GM12878 (cell line): ENCODE measurements around the gene C6orf62. TPM values are rescaled to one million over a fixed set of nuclear protein-coding genes. Genes with fewer than 3 reads are reported as not detected.

Experiments
- CHD1 ChIP-seq: IDR thresholded peaks from 2 replicates; pipeline ENCODE4 v1.6.1; 2012; ENCODE audit warnings: low read depth, low read length, improper control_type of control experiment
- CHD2 ChIP-seq: IDR thresholded peaks from 2 replicates; pipeline ENCODE4 v1.6.1; 2011; ENCODE audit warnings: low read depth, low read length, improper control_type of control experiment, borderline replicate concordance
- CREB1 ChIP-seq: IDR thresholded peaks from 2 replicates; pipeline ENCODE4 v1.6.1; 2012; ENCODE audit warnings: low read depth, mild to moderate bottlenecking, inconsistent platforms
- EZH2 ChIP-seq: IDR thresholded peaks from 2 replicates; pipeline ENCODE4 v1.6.1; 2012; ENCODE audit warnings: low read depth, mild to moderate bottlenecking, control low read depth, inconsistent platforms, low read length, borderline replicate concordance; ENCODE audit not compliant: control insufficient read depth
- HCFC1 ChIP-seq: fragments of 150-350 bp; IDR thresholded peaks from 2 replicates; pipeline ENCODE4 v1.6.1; 2014; ENCODE audit warnings: low read length
- HDAC6 ChIP-seq: fragments of 200-600 bp; sonication (generic); IDR thresholded peaks from one replicate; pipeline ENCODE4 v1.8.0; 2017; ENCODE audit warnings: antibody characterized with exemption; ENCODE audit not compliant: unreplicated experiment
- IKZF2 ChIP-seq, 2 experiments: fragments of 450-650 bp; IDR thresholded peaks; 2 replicates each; pipeline ENCODE4 v1.6.1; 2017; ENCODE audit warnings: mild to moderate bottlenecking in 2 of 2, moderate library complexity in 2 of 2
- IRF3 ChIP-seq: fragments of 450-650 bp; IDR thresholded peaks from 2 replicates; pipeline ENCODE4 v1.6.1; 2014; ENCODE audit warnings: mild to moderate bottlenecking
- MEF2B ChIP-seq: fragments of 450-650 bp; IDR thresholded peaks from 2 replicates; pipeline ENCODE4 v1.6.1; 2018; ENCODE audit warnings: mild to moderate bottlenecking, moderate library complexity; ENCODE audit not compliant: partially characterized antibody, poor library complexity, severe bottlenecking
- MXI1 ChIP-seq: fragments of 150-350 bp; IDR thresholded peaks from 2 replicates; pipeline ENCODE4 v1.6.1; 2011; ENCODE audit warnings: low read depth, mild to moderate bottlenecking, inconsistent platforms, low read length, improper control_type of control experiment
- MYB ChIP-seq: fragments of 150-350 bp; IDR thresholded peaks from 2 replicates; pipeline ENCODE4 v1.6.1; 2014; ENCODE audit warnings: mild to moderate bottlenecking, low read depth, low read length, borderline replicate concordance
- MYC ChIP-seq: IDR thresholded peaks from 2 replicates; pipeline ENCODE4 v1.6.1; 2011; ENCODE audit warnings: mild to moderate bottlenecking, low read length, moderate library complexity, inconsistent platforms; ENCODE audit not compliant: insufficient read depth, insufficient replicate concordance, insufficient read length, severe bottlenecking
- NBN ChIP-seq: fragments of 450-650 bp; IDR thresholded peaks from 2 replicates; pipeline ENCODE4 v1.6.1; 2016
- NKRF ChIP-seq: fragments of 450-650 bp; conservative IDR thresholded peaks from 2 replicates; pipeline ENCODE4 v1.6.1; 2017; ENCODE audit warnings: mild to moderate bottlenecking, moderate library complexity
- NR2C1 ChIP-seq: fragments of 450-650 bp; IDR thresholded peaks from 2 replicates; pipeline ENCODE4 v1.6.1; 2017; ENCODE audit warnings: antibody characterized with exemption, mild to moderate bottlenecking, moderate library complexity
- NRF1 ChIP-seq: conservative IDR thresholded peaks from 2 replicates; pipeline ENCODE4 v1.6.1; 2011; ENCODE audit warnings: mild to moderate bottlenecking, low read depth, low read length, improper control_type of control experiment
- PAX5 ChIP-seq: IDR thresholded peaks from 2 replicates; pipeline ENCODE4 v1.6.1; 2011; ENCODE audit warnings: low read depth, low read length, borderline replicate concordance
- PKNOX1 ChIP-seq: fragments of 450-650 bp; IDR thresholded peaks from 2 replicates; pipeline ENCODE4 v1.6.1; 2016; ENCODE audit warnings: mild to moderate bottlenecking
- RAD51 ChIP-seq: fragments of 450-650 bp; IDR thresholded peaks from 2 replicates; pipeline ENCODE4 v1.6.1; 2016; ENCODE audit warnings: moderate library complexity, mild to moderate bottlenecking, inconsistent platforms
- RELA ChIP-seq: fragments of 450-650 bp; IDR thresholded peaks from 2 replicates; pipeline ENCODE4 v1.8.0; 2014; ENCODE audit warnings: borderline replicate concordance; ENCODE audit not compliant: partially characterized antibody
- RFX5 ChIP-seq: IDR thresholded peaks from 2 replicates; pipeline ENCODE4 v1.6.1; 2011; ENCODE audit warnings: low read depth, low read length, improper control_type of control experiment
- SREBF1 ChIP-seq: IDR thresholded peaks from 2 replicates; pipeline ENCODE4 v1.6.1; 2012; ENCODE audit warnings: mild to moderate bottlenecking, low read length
- SREBF2 ChIP-seq: IDR thresholded peaks from 2 replicates; pipeline ENCODE4 v1.6.1; 2012; ENCODE audit warnings: mild to moderate bottlenecking, low read length
- SUZ12 ChIP-seq: fragments of 200-600 bp; sonication (generic); IDR thresholded peaks from one replicate; pipeline ENCODE4 v1.6.1; 2018; ENCODE audit warnings: antibody characterized with exemption, mild to moderate bottlenecking; ENCODE audit not compliant: unreplicated experiment
- TARDBP ChIP-seq: IDR thresholded peaks from 2 replicates; pipeline ENCODE4 v1.6.1; 2016; ENCODE audit warnings: borderline replicate concordance
- ZBTB33 ChIP-seq: fragments of 450-650 bp; IDR thresholded peaks from 2 replicates; pipeline ENCODE4 v1.6.1; 2017; ENCODE audit warnings: mild to moderate bottlenecking
- polyA plus RNA-seq, 11 experiments: library from polyadenylated mRNA; depleted of rRNA in 4 of 11; unstranded in 6 of 11; stranded (reverse) in 5 of 11; fragments of >200 nt; fragmentation: Nextera tagmentation in 4 of 11; fragmentation: Illumina TruSeq in 1 of 11; extraction: Ambion mirVana in 4 of 11; extraction: Trizol in 1 of 11; gene quantifications; 1 replicate in 1 of 11; 2 replicates in 10 of 11; pipeline versions ENCODE4 v1.2.1 to v1.2.3, GENCODE V29; 2011 to 2016; ENCODE audit warnings: inconsistent platforms in 2 of 11, missing spikeins in 2 of 11, low read depth in 1 of 11
- total RNA-seq, 4 experiments: library from RNA; depleted of rRNA in 3 of 4; stranded (reverse); fragments of >200 nt in 3 of 4; fragmentation: Illumina TruSeq in 1 of 4; extraction: Trizol in 1 of 4; gene quantifications; 2 replicates each; pipeline versions ENCODE4 v1.2.1 to v1.2.3, GENCODE V29; 2013 to 2021

C6orf62 gene
- total and polyA plus RNA-seq, 10 of the 15 experiments (the other 5 are each of a cell fraction or from before 2014, with no cell fraction given) = 55.6 to 565 (median 126) TPM

- no peak for TF ChIP-seq PKNOX1
- TF ChIP-seq RFX5 = no peak; the same call in 1 of the 2 replicates
- 0 out of 2 replicates have a peak, but pooled peaks have one; percentile 35 for TF ChIP-seq CHD1
- peak; percentile 84 for TF ChIP-seq NKRF
- no peak for TF ChIP-seq CREB1
- TF ChIP-seq MYC = peak; percentile 99
- no peak for TF ChIP-seq ZBTB33
- peak; percentile 47 for TF ChIP-seq HDAC6
- TF ChIP-seq RAD51 = peak; percentile 85
- TF ChIP-seq SREBF2 = no peak
- 0 out of 2 replicates have a peak, but pooled peaks have one; percentile 17 for TF ChIP-seq PAX5
- TF ChIP-seq IRF3 = no peak
- no peak for TF ChIP-seq SREBF1
- TF ChIP-seq NRF1 = 0 out of 2 replicates have a peak, but pooled peaks have one; percentile 23
- TF ChIP-seq MEF2B = no peak
- peak; percentile 95 for TF ChIP-seq NBN
- TF ChIP-seq IKZF2 (IDR thresholded peaks at IDR 0.05) = peak; percentile 31 to 51; a peak in 2 of 4 replicates
- TF ChIP-seq HCFC1 = no peak; the same call in 1 of the 2 replicates
- peak; percentile 97 for TF ChIP-seq MXI1
- TF ChIP-seq NR2C1 = 0 out of 2 replicates have a peak, but pooled peaks have one; percentile 3
- TF ChIP-seq SUZ12 = no peak
- TF ChIP-seq TARDBP = 0 out of 2 replicates have a peak, but pooled peaks have one; percentile 3
- TF ChIP-seq EZH2 = no peak
- no peak for TF ChIP-seq MYB
- TF ChIP-seq RELA = no peak
- TF ChIP-seq CHD2 = no peak
Measured at GRCh38 chr6:24721461-24722215, 2.7 kb upstream of the C6orf62 start (continued).
